ENCODE measurements around the gene RASGRP1.

GRCh38 chr15:38588672-38589071 is 24.1 kb upstream of the RASGRP1 start:
- no peak for TF ChIP-seq ZNF274 (IDR thresholded peaks at IDR 0.05; ENCODE audit: low read depth, low read length)
- TF ChIP-seq SP1 (IDR thresholded peaks at IDR 0.05; ENCODE audit: low read depth), result no peak
- no peak for TF ChIP-seq TCF7L2 (IDR thresholded peaks at IDR 0.05; ENCODE audit: borderline replicate concordance, extremely low read depth, insufficient read depth, insufficient read length)
- TF ChIP-seq CTCF (IDR thresholded peaks at IDR 0.05 in 2 of 3, conservative IDR thresholded peaks at IDR 0.05 in 1 of 3; ENCODE audit: borderline replicate concordance in 1 of 3, insufficient read depth in 1 of 3, low read depth in 2 of 3, low read length in 2 of 3), result no peak
- TF ChIP-seq CBX3 (IDR thresholded peaks at IDR 0.05; ENCODE audit: low read depth), result no peak
- TF ChIP-seq POLR2A (IDR thresholded peaks at IDR 0.05; ENCODE audit: borderline replicate concordance, extremely low read depth, insufficient read depth, insufficient read length), result no peak
- TF ChIP-seq SRF (IDR thresholded peaks at IDR 0.05; ENCODE audit: low read depth), result no peak
- no peak for TF ChIP-seq ATF3 (IDR thresholded peaks at IDR 0.05)
- no peak for TF ChIP-seq EZH2 (IDR thresholded peaks at IDR 0.05)
- no peak for TF ChIP-seq REST (IDR thresholded peaks at IDR 0.05; ENCODE audit: low read depth)
- TF ChIP-seq FOSL1 (IDR thresholded peaks at IDR 0.05; ENCODE audit: low read depth), result no peak
- TF ChIP-seq EZH2phosphoT487 (IDR thresholded peaks at IDR 0.05; ENCODE audit: borderline replicate concordance), result no peak

Data from HCT116 (cell line).